ENCODE data around the gene LONRF2. TPM values are rescaled to one million over a fixed set of nuclear protein-coding genes. Genes with fewer than 3 reads are reported as not detected.
A peak's percentile ranks its signal among the peaks of the same experiment; 100 is the strongest.

LONRF2 gene
- total RNA-seq, 1 donor from 2014 or later, result 14.9 TPM

DNA sequence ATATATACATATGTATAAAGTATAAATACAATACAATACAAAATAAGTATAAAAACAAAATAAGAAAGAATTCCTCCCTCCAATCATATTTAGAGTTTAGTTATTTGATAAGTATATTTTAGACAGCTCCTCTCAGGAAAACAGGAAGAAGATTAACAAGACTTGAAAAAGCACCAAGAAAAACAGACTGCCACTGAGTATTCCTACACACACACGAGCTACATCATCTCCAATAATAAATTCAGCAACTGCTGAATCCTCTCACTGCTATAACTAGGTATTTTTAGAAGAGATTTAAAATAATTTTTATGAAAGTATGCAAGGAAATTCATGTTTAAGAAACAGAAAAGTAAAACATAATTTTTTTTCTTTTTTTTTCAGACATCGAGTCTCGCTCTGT, 13.0 kb downstream of the LONRF2 start:
- DNase-seq (ENCODE audit: missing footprints), result no peak
- intact Hi-C loops (cut with DNase I), result no loop called here
- ATAC-seq, result no peak

DNA sequence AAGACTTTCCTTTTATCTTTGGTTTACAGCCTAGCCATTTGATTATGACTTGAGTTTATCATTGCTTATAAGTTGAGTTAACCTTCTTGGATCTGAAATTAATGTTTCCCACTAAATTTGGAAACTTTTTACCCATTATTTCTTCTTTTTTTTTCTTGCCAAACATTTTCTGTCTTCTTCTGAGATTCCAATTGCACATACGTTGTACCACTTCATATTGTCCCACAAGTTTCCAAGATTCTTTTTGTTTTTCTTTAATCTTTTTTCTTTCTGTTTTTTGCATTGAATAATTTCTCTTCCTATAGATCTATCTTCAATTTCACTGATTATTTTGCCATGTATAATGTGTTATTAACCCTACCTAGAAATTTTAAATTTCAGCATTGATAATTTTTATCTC, 18.6 kb downstream of the LONRF2 start:
- intact Hi-C loops (cut with DNase I), result no loop called here
- no peak for ATAC-seq
- no peak for DNase-seq (ENCODE audit: missing footprints)

DNA sequence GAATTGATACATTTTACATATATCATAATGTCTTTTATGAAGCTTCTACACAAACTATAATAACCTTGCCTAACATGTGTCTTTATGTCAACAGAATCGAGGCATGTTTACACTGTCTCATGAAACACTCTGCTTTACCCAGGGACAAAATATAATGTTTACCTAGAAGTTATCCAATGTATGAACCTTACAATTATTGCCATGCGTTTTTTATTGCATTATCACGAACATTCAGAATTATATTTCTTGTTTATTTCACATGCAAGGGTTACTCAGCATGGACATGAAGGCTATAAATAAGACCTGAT, 19.8 kb downstream of the LONRF2 start:
- DNase-seq (ENCODE audit: missing footprints) (no peak), ATAC-seq (no peak)
- intact Hi-C loops (cut with DNase I), result no loop called here

DNA sequence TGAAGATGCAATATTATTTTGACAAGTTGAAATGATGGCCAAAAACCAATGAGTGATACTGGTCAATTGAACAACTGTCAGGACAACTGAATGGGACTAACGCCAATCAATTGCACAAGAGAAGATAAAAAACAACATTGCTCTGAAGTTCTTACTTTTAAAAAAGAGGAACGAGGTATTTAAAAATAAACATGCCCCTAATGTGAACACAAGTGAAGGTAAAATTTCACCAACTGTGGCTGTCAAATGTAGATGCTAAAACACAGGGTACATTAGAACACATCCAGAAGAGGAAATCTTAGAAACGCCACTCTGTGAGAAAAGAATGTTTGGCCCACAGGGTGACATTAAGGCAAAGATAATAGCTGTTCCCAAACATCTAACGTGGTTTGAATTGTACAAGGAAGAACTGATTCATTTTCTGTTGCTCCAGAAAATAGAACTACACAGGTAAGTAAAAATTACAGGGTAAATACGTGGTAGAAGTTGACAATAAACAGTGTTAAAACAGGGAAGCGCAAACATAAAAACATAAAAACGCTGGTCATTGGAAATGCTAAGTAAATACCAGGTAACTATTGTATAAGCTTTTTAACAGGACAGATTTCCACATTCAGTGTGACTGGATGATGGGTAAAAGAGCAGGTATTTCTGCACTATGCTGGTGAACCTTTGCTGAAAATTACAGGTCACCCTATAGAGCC, 20.3 kb downstream of the LONRF2 start:
- intact Hi-C loops (cut with DNase I), result no loop called here
- DNase-seq (ENCODE audit: missing footprints) (no peak), ATAC-seq (no peak)

DNA sequence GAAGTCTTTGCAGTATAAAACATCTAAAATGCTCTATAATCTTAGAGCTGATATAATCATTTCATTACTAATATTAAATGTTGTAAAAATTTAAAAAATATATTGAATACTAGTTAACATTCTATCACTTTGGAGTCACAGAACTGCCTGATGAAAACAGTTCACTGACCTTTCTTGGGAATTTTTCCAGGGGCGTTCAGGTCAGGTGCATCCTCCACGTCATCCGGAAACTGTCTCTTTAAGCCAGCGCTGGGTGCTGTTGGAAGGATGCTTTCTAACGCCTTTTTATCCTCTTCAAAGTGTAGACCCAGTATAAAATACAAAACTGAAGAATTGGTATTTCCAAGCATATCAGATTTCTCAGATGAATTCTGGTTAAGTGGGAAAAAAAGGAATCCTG, 22.8 kb downstream of the LONRF2 start:
- ATAC-seq, result no peak
- no peak for DNase-seq (ENCODE audit: missing footprints)
- intact Hi-C loops (cut with DNase I), result no loop called here

DNA sequence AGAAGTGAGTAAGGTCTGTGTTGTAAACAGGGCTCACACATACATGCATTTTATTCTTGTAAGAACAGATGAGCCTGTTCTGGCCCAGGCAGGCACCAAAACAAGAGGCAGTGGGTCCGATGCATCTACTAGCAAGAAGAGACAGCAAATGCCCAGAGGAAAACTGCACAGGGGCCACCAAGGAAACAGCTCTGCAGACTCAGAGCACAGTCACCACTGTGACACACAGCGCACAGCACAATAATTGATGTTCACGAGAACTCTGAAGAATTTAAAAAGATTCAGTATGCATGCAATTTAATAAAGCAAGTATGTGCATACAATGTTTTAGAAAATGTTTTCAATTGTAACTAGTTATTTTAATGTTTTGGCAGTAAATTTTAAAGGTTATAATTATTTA, 24.8 kb downstream of the LONRF2 start:
- no peak for ATAC-seq
- intact Hi-C loops (cut with DNase I), result no loop called here

DNA sequence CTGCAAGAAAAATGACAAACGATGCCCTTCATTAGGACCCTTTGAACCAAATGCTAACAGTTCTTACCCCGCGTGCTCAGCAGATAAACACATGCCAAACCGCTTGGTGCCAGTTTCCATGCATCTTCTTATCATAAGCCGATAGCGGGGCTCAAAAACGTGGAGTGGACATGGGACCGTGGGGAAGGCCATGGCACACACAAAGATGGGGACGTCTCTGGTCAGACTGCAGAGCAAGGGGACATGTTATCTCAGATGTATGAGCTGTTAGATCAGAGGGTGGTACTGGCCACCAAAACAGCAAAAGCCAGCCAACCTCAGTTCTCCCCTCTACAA, 28.2 kb downstream of the LONRF2 start:
- ATAC-seq, result no peak
- peak; percentile 39 for DNase-seq (ENCODE audit: missing footprints)
- intact Hi-C loops (cut with DNase I), result no loop called here

More for the DNA sequence above, 24.8 kb downstream of the LONRF2 start:
- DNase-seq (ENCODE audit: missing footprints), result no peak

DNA sequence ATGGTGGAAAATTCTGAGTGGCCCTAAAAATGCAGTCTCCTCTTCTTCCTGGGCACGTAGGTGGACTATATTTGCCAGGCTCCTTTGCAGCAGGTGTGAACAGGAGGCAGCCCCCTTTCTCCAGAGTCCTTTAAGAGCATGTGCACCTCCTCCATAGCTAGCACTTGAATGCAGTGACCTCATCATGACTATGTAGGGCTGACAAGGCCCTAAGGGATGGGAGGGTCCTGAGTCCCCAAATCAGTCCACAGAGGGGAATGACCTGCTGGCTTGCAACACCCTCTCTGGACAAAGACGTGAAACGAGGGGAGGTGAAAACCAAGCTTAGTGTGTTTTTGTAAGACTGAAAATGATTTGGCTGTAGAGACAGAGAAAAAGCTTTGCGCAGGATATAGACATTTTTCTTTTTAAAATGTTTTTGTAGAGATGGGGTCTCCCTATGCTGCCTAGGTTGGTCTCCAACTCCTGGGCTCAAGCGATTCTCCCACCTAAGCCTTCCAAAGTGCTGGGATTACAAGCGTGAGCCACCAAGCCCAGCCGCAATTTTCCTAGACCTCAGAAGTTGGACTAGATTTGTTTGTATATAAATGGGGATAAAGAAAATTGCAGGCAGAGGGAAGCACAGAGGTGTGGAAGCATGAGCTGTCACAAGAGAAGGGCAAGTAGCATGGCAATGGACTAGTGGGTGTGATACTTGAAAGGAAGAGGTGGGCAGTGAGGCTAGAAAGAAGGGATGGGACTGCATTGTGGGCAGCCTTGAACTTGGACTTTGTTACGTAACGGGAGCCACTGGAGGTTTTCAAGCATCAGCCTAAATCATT, 28.8 kb downstream of the LONRF2 start:
- intact Hi-C loops (cut with DNase I), result no loop called here
- DNase-seq (ENCODE audit: missing footprints), result no peak
- ATAC-seq, result no peak

DNA sequence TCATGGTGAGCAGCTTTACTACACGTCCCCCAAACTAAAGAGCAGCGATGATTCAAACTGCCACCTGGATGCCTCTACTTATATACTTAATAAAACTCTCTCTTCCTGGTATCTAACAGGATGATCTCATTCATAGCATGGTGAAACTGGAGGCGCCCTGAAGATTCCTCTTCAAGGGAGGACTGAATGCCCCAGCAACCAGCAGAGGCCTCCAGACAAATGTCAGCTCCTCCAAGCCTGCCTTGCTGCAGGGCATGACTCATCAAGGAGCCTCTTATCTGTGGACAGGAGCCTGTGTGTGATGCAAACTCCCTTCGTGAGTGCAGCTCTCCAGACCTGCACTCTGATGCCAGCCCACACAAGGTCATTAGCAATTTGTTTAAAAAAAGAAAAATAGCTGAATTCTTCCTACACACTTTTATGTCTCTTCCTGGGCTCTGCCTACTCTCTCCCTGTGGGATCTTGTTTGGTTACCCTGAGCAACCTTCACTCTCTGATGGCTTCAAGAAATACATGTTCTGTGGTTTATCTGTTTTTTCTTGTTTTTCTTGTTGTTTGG, 30.2 kb downstream of the LONRF2 start:
- DNase-seq (ENCODE audit: missing footprints) (peak; percentile 50), ATAC-seq (peak; percentile 51)
- intact Hi-C loops (cut with DNase I), result no loop called here

DNA sequence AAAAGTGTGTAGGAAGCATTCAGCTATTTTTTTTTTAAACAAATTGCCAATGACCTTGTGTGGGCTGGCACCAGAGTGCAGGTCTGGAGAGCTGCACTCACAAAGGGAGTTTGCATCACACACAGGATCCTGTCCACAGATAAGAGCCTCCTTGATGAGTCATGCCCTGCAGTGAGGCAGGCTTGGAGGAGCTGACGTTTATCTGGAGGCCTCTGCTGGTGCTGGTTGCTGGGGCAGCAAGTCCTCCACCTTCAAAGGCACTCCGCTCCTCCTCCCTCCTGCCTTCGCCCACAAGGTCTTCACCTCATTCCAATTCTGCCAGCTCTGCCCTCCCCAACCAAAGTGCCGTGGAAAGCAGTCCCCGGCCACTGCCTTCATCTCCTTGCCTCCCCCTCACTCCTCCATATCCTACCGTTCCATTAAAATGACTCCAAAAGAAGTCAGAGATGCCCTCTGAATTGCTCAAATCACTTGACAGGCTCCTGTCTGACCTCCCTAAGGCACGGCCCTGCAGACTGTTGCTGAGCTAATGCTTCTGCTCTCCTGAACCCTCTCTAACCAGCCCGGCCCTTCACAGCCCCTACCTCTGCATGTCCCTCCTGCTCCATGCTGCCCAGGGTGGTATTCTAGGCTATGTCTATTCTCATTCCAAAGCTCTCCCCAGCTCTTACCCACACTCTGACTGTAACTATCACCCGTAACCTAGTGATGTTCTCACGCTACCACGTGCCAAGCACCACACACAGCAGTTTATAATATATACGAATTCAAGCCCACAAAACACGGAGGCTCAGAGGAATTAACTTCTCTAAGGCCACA, 30.9 kb downstream of the LONRF2 start:
- intact Hi-C loops (cut with DNase I), result no loop called here
- ATAC-seq (peak; percentile 72), DNase-seq (ENCODE audit: missing footprints) (no peak)

DNA sequence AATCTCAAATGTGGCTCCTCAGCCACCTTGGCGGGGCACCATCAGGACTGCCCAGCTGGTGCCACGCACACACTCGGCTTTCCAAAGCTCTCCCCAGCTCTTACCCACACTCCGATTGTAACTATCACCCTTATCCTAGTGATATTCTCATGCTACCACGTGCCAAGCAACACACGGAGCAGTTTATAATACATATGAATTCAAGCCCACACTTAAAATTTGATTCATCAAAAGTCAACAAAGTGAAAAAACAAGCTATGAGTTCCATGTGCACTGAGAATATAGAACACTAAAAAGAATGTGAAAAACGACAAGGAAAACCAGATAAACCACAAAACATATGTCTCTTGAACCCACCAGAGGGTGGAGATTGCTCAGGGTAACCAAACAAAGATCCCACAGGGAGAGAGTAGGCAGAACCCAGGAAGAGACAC, 31.6 kb downstream of the LONRF2 start:
- no peak for DNase-seq (ENCODE audit: missing footprints)
- no peak for ATAC-seq
- intact Hi-C loops (cut with DNase I), result no loop called here

DNA sequence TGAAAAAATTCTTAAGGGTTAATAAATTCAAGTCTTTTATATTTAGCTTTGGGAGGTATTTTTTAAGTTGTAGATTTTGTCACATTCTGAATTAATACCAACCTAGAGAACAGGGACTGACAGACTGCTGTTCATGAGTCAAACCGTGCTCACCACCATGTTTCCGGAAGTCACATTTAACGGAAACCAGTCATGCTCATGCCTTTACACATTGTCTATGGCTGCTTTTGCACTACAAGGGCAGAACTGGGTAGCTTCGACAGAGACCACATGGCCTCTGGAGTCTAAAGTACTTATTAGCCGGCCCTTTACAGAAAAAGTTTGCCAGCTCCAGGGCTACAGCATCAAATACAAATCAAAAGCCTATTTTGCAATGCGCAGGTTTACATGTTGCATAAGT, 33.3 kb downstream of the LONRF2 start:
- ATAC-seq, result no peak
- intact Hi-C loops (cut with DNase I), result no loop called here
- DNase-seq (ENCODE audit: missing footprints), result no peak

DNA sequence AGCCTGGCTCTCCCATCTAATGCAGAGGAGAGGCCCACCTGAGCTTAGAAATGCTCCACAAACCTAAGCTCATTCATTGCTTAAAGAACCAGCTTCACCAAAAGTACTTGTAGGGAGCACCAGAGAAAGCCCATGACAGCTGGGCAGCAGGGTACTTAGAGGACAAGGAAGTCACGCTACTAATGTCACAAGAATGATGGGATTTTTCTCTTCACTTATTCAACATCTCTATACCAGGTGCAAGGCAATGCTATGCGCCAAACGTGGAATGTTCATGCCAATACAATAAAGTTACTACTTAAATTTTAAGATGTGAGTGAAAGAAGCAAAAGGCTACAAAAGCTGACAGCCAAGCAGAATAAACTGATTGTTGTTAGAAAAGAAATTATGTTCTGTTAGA, 36.0 kb downstream of the LONRF2 start:
- DNase-seq (ENCODE audit: missing footprints), result no peak
- ATAC-seq, result no peak
- intact Hi-C loops (cut with DNase I), result no loop called here

DNA sequence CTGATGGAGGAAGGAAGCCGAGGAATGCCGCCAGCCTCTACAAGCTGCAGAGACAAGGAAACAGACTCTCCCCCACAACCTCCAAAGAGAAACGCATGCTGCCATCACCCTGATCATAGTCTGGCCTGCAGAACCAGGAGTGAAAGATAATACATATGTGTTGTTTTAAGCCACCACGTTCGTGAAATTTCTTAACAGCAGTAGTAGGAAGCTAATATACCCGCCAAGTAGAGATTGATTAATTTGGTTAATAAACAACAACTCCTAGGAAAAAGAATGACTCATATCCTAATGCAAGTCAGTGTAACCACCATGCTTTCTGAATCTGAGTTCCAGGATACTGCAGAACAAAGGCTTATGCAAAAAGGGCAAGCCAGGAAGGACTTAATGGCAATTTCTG, 36.6 kb downstream of the LONRF2 start:
- intact Hi-C loops (cut with DNase I), result no loop called here
- ATAC-seq (no peak), DNase-seq (ENCODE audit: missing footprints) (no peak)

DNA sequence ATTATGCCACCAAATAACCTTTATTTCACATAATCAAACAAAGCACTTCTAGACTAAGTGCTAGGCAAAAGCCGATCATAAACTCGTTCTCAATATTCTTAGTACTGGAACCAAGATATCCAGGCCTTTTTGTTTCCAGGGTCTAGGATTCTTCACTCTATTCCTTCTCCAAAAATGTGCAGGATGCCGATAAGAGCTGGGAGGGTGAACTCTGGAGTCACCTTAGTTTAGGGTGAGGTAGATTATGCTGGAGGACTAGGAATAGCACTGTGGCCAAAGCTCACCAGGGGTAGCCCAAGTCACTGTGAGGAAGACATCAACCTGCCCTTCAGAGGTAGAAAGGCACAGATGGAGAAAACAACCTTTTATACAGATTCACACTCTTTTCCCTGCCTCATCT, 37.3 kb downstream of the LONRF2 start:
- ATAC-seq, result no peak
- intact Hi-C loops (cut with DNase I), result no loop called here
- DNase-seq (ENCODE audit: missing footprints), result no peak

DNA sequence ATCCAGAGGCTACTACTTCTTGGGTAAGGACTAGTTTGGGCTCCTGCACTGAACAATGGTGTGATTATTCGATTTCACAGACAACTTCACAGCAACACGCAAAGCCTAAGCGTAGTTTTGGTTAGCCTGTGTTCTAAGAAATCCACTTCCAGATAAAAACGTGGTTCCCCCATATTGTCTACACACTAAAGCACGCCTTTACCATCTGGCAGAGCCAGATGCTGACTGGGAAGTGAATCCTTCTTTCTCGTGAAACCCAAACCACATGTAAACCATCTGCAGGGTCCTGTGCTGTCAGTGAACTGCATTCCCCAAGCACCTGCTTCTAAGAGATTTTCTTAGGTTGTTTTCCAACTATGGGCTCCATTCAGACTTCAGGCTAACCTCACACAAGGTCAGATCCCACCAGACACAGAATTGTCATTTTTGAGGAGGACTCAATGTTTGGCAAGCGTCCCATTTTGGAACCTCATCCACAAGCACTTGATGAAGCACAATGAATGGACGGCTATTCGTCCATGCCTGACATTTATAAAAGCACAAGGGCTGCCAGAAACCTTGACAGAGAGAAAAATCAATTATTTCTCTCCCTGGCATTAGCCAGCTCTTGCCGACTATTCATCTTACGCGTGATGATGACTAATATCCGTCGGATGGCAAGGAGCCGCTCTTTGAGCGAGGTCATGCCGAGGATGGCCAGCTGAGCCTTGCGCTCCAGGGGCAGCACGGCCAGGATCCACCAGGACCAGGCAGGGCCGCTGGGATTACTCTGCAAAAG, 38.4 kb downstream of the LONRF2 start:
- intact Hi-C loops (cut with DNase I), result no loop called here
- ATAC-seq (no peak), DNase-seq (ENCODE audit: missing footprints) (no peak)

DNA sequence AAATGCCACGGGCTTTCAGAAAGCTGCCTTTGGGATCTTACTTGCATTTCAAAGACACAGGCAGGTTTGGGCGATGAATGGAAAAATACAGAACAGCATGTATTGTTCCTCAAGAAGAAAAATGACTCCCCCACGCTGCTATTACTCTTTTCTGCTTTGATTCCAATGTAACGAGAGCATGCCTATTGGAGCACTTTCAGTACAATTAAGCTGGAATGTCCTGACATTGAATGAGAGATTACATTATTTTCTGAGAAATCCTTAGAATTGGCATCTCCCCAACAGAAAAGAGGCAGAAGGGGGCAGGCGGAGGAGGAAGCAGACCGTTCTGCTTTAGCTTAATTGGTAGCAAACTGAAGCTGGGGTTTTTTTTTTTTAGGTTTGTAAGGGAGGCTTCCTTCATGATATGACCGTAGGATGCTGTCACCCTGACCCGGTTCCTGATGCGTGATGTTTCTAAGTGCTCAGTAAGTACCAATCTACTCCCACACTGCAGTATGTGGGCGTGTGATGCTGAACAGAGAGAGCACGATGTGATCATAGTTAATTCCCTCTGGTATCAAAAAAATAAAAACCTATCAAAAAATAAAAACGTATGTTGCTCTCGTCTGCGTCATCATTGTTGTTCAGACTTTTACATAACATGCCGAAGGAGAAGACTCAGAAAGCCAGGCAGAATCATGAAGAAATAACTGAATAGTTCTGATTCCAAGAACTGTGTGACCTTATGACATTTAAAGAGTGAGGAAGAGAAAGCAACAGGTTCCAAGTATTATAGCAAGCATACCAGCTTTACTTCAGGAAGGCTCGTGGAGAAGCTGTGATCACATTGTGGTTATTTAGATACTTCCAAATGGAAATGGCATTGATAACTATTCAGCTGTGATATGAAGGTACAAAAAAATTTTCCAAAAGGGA, 40.5 kb downstream of the LONRF2 start:
- DNase-seq (ENCODE audit: missing footprints), result no peak
- ATAC-seq, result peak; percentile 87
- intact Hi-C loops (cut with DNase I), result no loop called here

Measured in Right ventricle myocardium inferior (tissue), 1 donor.